HepG2 (cell line): ENCODE results near the gene TWIST2. TPM values are rescaled to one million over a fixed set of nuclear protein-coding genes. Genes with fewer than 3 reads are reported as not detected.

Experiments used
- ATAC-seq: fragments of 200-7000 bp; cut with Tn5 transposase; 3 replicates; pipeline ENCODE4 v1.9.1; 2020; ENCODE audit warnings: mild to moderate bottlenecking, moderate library complexity
- BruUV-seq: library from RNA; stranded (reverse); fragments of 400-500 nt; replicated peaks from 2 replicates; lab custom pipeline; 2021; lab: Mats Ljungman, UMichigan
- CTCF ChIA-PET: fragments of 300-600 bp; formaldehyde crosslinking; extraction: SDS; loops from one replicate; lab custom pipeline; 2021; ENCODE audit warnings: low total read pairs, inconsistent platforms, low intra/inter-chr PET ratio; lab: Yijun Ruan, JAX
- POLR2A ChIA-PET: fragments of 350-600 bp; sonication (Branson Sonifier 250); formaldehyde crosslinking; loops from one replicate; lab custom pipeline; 2020; ENCODE audit warnings: antibody characterized with exemption, inconsistent platforms; lab: Yijun Ruan, JAX
- DNase-seq: peaks from one replicate; pipeline ENCODE4 v3.0.0-alpha.2; 2015; ENCODE audit warnings: low spot score
- FAIRE-seq: peaks from 3 replicates; lab custom pipeline; 2011; peaks lifted over from hg19 to GRCh38; lab: Jason Lieb, UNC
- H2AFZ ChIP-seq: one replicate; pipeline ENCODE4 v1.6.1; 2011; ENCODE audit warnings: low read length, inconsistent platforms
- H3K27ac ChIP-seq: fragments of 300-600 bp; 3 replicates; pipeline ENCODE4 v1.8.0; 2011; ENCODE audit warnings: mixed run types, mild to moderate bottlenecking, mixed read lengths, low read length, inconsistent platforms; ENCODE audit not compliant: insufficient read depth; ENCODE audit errors: extremely low read length
- H3K27me3 ChIP-seq, 2 experiments: fragments of 200-600 bp in 1 of 2; 2 replicates in 1 of 2; 3 replicates in 1 of 2; pipeline versions ENCODE4 v1.6.0 to v1.8.0; 2011; ENCODE audit warnings: low read length in 2 of 2, mild to moderate bottlenecking in 2 of 2, moderate library complexity in 2 of 2, inconsistent platforms in 1 of 2; ENCODE audit not compliant: insufficient read depth in 2 of 2, control insufficient read depth in 1 of 2
- H3K36me3 ChIP-seq, 2 experiments: fragments of 200-600 bp in 1 of 2; replicated peaks in 1 of 2; 2 replicates in 1 of 2; 3 replicates in 1 of 2; pipeline versions ENCODE4 v1.5.1 to v1.8.0; 2011; ENCODE audit warnings: low read length in 2 of 2, inconsistent platforms in 1 of 2; ENCODE audit not compliant: insufficient read depth in 2 of 2, control insufficient read depth in 1 of 2
- H3K4me1 ChIP-seq: 2 replicates; pipeline ENCODE4 v1.5.1; 2012; ENCODE audit warnings: low read length, inconsistent platforms; ENCODE audit not compliant: insufficient read depth
- H3K4me2 ChIP-seq: 2 replicates; pipeline ENCODE4 v1.6.0; 2011; ENCODE audit warnings: low read depth, low read length, inconsistent platforms
- H3K4me3 ChIP-seq, 3 experiments: fragments of 200-600 bp in 1 of 3; sonication (generic), shearing (Covaris generic) in 1 of 3; replicated peaks in 1 of 3; 2 replicates each; pipeline ENCODE4 v1.5.1; 2011 to 2016; ENCODE audit warnings: low read length in 3 of 3, inconsistent platforms in 2 of 3, low read depth in 2 of 3, mild to moderate bottlenecking in 2 of 3, control low read depth in 1 of 3, mixed read lengths in 1 of 3; ENCODE audit not compliant: insufficient read depth in 1 of 3
- H3K79me2 ChIP-seq: one replicate; pipeline ENCODE4 v1.6.1; 2011; ENCODE audit warnings: low read length, inconsistent platforms; ENCODE audit not compliant: insufficient read depth
- H3K9ac ChIP-seq: 2 replicates; pipeline ENCODE4 v1.6.0; 2011; ENCODE audit warnings: mild to moderate bottlenecking, low read depth, low read length, inconsistent platforms; ENCODE audit not compliant: insufficient read depth
- H3K9me3 ChIP-seq: 2 replicates; pipeline ENCODE4 v1.5.1; 2012; ENCODE audit warnings: mild to moderate bottlenecking, low read length
- H4K20me1 ChIP-seq: 2 replicates; pipeline ENCODE4 v1.6.0; 2011; ENCODE audit warnings: inconsistent platforms, mild to moderate bottlenecking, low read length, moderate library complexity; ENCODE audit not compliant: insufficient read depth
- ATM ChIP-seq: fragments of 450-650 bp; IDR thresholded peaks from 2 replicates; pipeline ENCODE4 v1.7.1; 2017; ENCODE audit warnings: mild to moderate bottlenecking, borderline replicate concordance
- CBX1 ChIP-seq: IDR thresholded peaks from one replicate; pipeline ENCODE4 v1.6.1; 2016; ENCODE audit warnings: antibody characterized with exemption, low read depth
- GATAD2A ChIP-seq: IDR thresholded peaks from 2 replicates; pipeline ENCODE4 v1.6.1; 2016
- KDM3A ChIP-seq: IDR thresholded peaks from 2 replicates; pipeline ENCODE4 v1.6.1; 2018; ENCODE audit warnings: low read depth, missing compliant biosample characterization
- MEIS1 ChIP-seq: sonication (generic); formaldehyde crosslinking; IDR thresholded peaks from 2 replicates; pipeline ENCODE4 v1.9.0; 2021; ENCODE audit warnings: mild to moderate bottlenecking, missing genetic modification reagents, moderate library complexity, borderline replicate concordance
- MTF2 ChIP-seq: sonication (generic); formaldehyde crosslinking; IDR thresholded peaks from 2 replicates; pipeline ENCODE4 v1.5.0; 2020; ENCODE audit warnings: missing genetic modification reagents, borderline replicate concordance
- NFKBIZ ChIP-seq: IDR thresholded peaks from 2 replicates; pipeline ENCODE4 v1.6.1; 2018; ENCODE audit warnings: missing genetic modification reagents, missing compliant biosample characterization
- RFXAP ChIP-seq: sonication (generic); formaldehyde crosslinking; IDR thresholded peaks from 2 replicates; pipeline ENCODE4 v1.4.0; 2020; ENCODE audit warnings: missing genetic modification reagents, borderline replicate concordance
- SAP130 ChIP-seq: IDR thresholded peaks from 2 replicates; pipeline ENCODE4 v1.6.1; 2016; ENCODE audit warnings: low read depth
- WIZ ChIP-seq: sonication (generic); formaldehyde crosslinking; IDR thresholded peaks from 2 replicates; pipeline ENCODE4 v1.5.1; 2020; ENCODE audit warnings: mild to moderate bottlenecking, missing genetic modification reagents
- ZBTB7A ChIP-seq: sonication (generic); formaldehyde crosslinking; IDR thresholded peaks from 2 replicates; pipeline ENCODE4 v1.8.0; 2022; ENCODE audit warnings: mild to moderate bottlenecking, missing genetic modification reagents
- ZFY ChIP-seq: sonication (generic); formaldehyde crosslinking; IDR thresholded peaks from 2 replicates; pipeline ENCODE4 v1.4.0; 2020; ENCODE audit warnings: missing genetic modification reagents
- ZKSCAN8 ChIP-seq: IDR thresholded peaks from 2 replicates; pipeline ENCODE4 v1.6.1; 2016; ENCODE audit warnings: borderline replicate concordance, missing genetic modification reagents, missing compliant biosample characterization
- ZNF44 ChIP-seq: sonication (generic); formaldehyde crosslinking; IDR thresholded peaks from 2 replicates; pipeline ENCODE4 v1.5.1; 2020; ENCODE audit warnings: mild to moderate bottlenecking, missing genetic modification reagents
- ZNF562 ChIP-seq: sonication (generic); formaldehyde crosslinking; IDR thresholded peaks from 2 replicates; pipeline ENCODE4 v1.8.0; 2022; ENCODE audit warnings: missing genetic modification reagents, borderline replicate concordance
- ZNF7 ChIP-seq: IDR thresholded peaks from 2 replicates; pipeline ENCODE4 v1.6.1; 2016; ENCODE audit warnings: missing biosample characterization, missing genetic modification reagents
- ZSCAN21 ChIP-seq: sonication (generic); formaldehyde crosslinking; IDR thresholded peaks from 2 replicates; pipeline ENCODE4 v1.8.0; 2022; ENCODE audit warnings: mild to moderate bottlenecking, missing genetic modification reagents, moderate library complexity, borderline replicate concordance
- WGBS: methylation state at CpG from one replicate; pipeline ENCODE4 v1.1.6; 2017; ENCODE audit warnings: low lambda C conversion rate; 5-methylcytosine and 5-hydroxymethylcytosine counted together
- in situ Hi-C: cut with HindIII; loops from 2 replicates; pipeline ENCODE4 v1.10.0; 2017; ENCODE audit warnings: low pct_unique_long_range_greater_than_20kb; ENCODE audit not compliant: extremely low pct_ligation_motif_present
- intact Hi-C: fragments of 100-400 bp; cut with micrococcal nuclease; formaldehyde crosslinking; loops from one replicate; pipeline ENCODE4 v1.10.0; 2022; ENCODE audit not compliant: unreplicated experiment
- polyA plus RNA-seq, 8 experiments: library from polyadenylated mRNA; depleted of rRNA in 3 of 8; stranded (reverse) in 7 of 8; unstranded in 1 of 8; fragments of >200 nt; fragmentation: Illumina TruSeq in 4 of 8; extraction: Trizol in 4 of 8; gene quantifications; 2 replicates each; pipeline versions ENCODE4 v1.2.1 to v1.2.3, GENCODE V29; 2011 to 2016; ENCODE audit warnings: low read depth in 4 of 8, missing spikeins in 1 of 8, mixed read lengths in 1 of 8; ENCODE audit not compliant: insufficient read depth in 1 of 8
- total RNA-seq, 5 experiments: library from RNA; depleted of rRNA; stranded (reverse); fragments of >200 nt; fragmentation: Illumina TruSeq; extraction: Trizol; gene quantifications; 2 replicates each; pipeline ENCODE4 v1.2.3, GENCODE V29; 2016; ENCODE audit warnings: low read depth in 1 of 5
- TF ChIP-seq, protein P1 (sequence below): sonication (generic); formaldehyde crosslinking; IDR thresholded peaks from 2 replicates; pipeline ENCODE4 v1.4.0; 2020; ENCODE audit warnings: missing genetic modification reagents
- TF ChIP-seq, protein P2 (sequence below): sonication (generic); formaldehyde crosslinking; conservative IDR thresholded peaks from 2 replicates; pipeline ENCODE4 v1.5.0; 2020; ENCODE audit warnings: missing genetic modification reagents
- TF ChIP-seq, protein P3 (sequence below): sonication (generic); formaldehyde crosslinking; IDR thresholded peaks from 2 replicates; pipeline ENCODE4 v1.4.0; 2020; ENCODE audit warnings: mild to moderate bottlenecking, missing genetic modification reagents

The TWIST2 gene
- total and polyA plus RNA-seq, 2 of the 13 experiments (the other 11 are each of a cell fraction or from before 2014, with no cell fraction given), result 0.08 to 0.11 TPM

DNA sequence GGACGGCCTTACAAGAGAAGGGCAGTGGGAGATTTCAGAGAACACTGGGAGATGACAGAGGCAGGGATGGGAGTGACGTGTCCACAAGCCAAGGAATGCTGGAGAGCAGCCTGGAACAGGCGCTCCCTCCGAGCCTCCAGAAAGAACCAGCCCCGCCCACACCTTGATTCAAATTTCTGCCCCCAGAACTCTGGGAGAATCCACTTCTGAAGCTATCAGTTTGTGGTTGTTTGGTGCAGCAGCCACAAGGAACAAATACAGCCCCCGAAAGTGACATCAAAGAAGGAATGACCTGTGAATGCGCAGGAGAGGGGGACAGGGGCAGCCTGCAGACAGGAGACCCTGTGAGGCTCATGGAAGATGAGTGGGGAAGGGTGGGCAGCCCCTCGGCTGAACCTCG is 67.3 kb downstream of the TWIST2 start:
- POLR2A ChIA-PET, result no interaction called here
- no peak overlapping the region for H3K9ac ChIP-seq
- H3K9me3 ChIP-seq, result no peaks in the 10 kb centered on the region
- no peak overlapping the region for H2AFZ ChIP-seq
- CTCF ChIA-PET, result no interaction called here
- BruUV-seq, result no TSS peak
- H3K27ac ChIP-seq, result no peak overlapping the region
- no peak for TF ChIP-seq ZNF44 (CRISPR knock-in tag)
- no peak for TF ChIP-seq MTF2 (CRISPR knock-in tag)
- no peak for TF ChIP-seq KDM3A (CRISPR knock-in tag)
- no peak for TF ChIP-seq ZKSCAN8 (CRISPR knock-in tag)
- no peak for TF ChIP-seq ZBTB7A (CRISPR knock-in tag)
- TF ChIP-seq MEIS1, result no peak
- TF ChIP-seq ATM, result no peak
- no peak for TF ChIP-seq ZNF7 (CRISPR knock-in tag)
- TF ChIP-seq SAP130 (CRISPR knock-in tag), result no peak
- TF ChIP-seq, protein P1, sequence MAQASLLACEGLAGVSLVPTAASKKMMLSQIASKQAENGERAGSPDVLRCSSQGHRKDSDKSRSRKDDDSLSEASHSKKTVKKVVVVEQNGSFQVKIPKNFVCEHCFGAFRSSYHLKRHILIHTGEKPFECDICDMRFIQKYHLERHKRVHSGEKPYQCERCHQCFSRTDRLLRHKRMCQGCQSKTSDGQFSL, result no peak
- TF ChIP-seq, protein P2, sequence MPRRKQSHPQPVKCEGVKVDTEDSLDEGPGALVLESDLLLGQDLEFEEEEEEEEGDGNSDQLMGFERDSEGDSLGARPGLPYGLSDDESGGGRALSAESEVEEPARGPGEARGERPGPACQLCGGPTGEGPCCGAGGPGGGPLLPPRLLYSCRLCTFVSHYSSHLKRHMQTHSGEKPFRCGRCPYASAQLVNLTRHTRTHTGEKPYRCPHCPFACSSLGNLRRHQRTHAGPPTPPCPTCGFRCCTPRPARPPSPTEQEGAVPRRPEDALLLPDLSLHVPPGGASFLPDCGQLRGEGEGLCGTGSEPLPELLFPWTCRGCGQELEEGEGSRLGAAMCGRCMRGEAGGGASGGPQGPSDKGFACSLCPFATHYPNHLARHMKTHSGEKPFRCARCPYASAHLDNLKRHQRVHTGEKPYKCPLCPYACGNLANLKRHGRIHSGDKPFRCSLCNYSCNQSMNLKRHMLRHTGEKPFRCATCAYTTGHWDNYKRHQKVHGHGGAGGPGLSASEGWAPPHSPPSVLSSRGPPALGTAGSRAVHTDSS (CRISPR knock-in tag), result no peak
- no peak for TF ChIP-seq WIZ
- no peak for TF ChIP-seq CBX1
- TF ChIP-seq ZFY (CRISPR knock-in tag), result no peak
- TF ChIP-seq RFXAP (CRISPR knock-in tag), result no peak
- TF ChIP-seq ZSCAN21, result no peak
- TF ChIP-seq ZNF562 (CRISPR knock-in tag), result no peak
- TF ChIP-seq NFKBIZ (CRISPR knock-in tag), result no peak
- TF ChIP-seq GATAD2A (CRISPR knock-in tag), result no peak
- TF ChIP-seq, protein P3, sequence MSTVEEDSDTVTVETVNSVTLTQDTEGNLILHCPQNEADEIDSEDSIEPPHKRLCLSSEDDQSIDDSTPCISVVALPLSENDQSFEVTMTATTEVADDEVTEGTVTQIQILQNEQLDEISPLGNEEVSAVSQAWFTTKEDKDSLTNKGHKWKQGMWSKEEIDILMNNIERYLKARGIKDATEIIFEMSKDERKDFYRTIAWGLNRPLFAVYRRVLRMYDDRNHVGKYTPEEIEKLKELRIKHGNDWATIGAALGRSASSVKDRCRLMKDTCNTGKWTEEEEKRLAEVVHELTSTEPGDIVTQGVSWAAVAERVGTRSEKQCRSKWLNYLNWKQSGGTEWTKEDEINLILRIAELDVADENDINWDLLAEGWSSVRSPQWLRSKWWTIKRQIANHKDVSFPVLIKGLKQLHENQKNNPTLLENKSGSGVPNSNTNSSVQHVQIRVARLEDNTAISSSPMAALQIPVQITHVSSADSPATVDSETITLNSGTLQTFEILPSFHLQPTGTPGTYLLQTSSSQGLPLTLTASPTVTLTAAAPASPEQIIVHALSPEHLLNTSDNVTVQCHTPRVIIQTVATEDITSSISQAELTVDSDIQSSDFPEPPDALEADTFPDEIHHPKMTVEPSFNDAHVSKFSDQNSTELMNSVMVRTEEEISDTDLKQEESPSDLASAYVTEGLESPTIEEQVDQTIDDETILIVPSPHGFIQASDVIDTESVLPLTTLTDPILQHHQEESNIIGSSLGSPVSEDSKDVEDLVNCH (CRISPR knock-in tag), result no peak
- no peaks in the 10 kb centered on the region for H3K79me2 ChIP-seq
- no peak overlapping the region for H3K4me2 ChIP-seq
- H3K36me3 ChIP-seq, result no peaks in the 10 kb centered on the region
- FAIRE-seq, result no peak
- in situ Hi-C loops, result no loop called here
- intact Hi-C loops, result no loop called here
- ATAC-seq, result no peak
- H3K4me1 ChIP-seq, result no peaks in the 10 kb centered on the region
- no peak for DNase-seq
- H4K20me1 ChIP-seq, result no peaks in the 10 kb centered on the region; the same call in 1 of the 2 replicates
- peaks cover 8 to 60% of the 10 kb centered on the region in 2 experiments for H3K27me3 ChIP-seq
- H3K4me3 ChIP-seq, result no peak overlapping the region
- WGBS, result 23% methylated on average over 9 of the region's 9 CpGs
